Activated B cell treated with CpG ODN at 0.5 μM for 24 hours (primary cell): ENCODE results near the gene COLEC12. TPM values are rescaled to one million over a fixed set of nuclear protein-coding genes. Genes with fewer than 3 reads are reported as not detected.

Source experiments
- ATAC-seq: fragments of 200-7000 bp; cut with Tn5 transposase; one replicate; pipeline ENCODE4 v1.10.0; 2021; ENCODE audit warnings: low read depth, mild to moderate bottlenecking, moderate library complexity
- CTCF ChIA-PET: fragments of 350-600 bp; sonication (Branson Sonifier 250); formaldehyde crosslinking; loops from one replicate; lab custom pipeline; 2021; ENCODE audit warnings: antibody characterized with exemption; lab: Charles Lee
- POLR2A ChIA-PET: fragments of 350-600 bp; sonication (Branson Sonifier 250); formaldehyde crosslinking; loops from one replicate; lab custom pipeline; 2021; ENCODE audit warnings: antibody characterized with exemption; lab: Charles Lee
- DNase-seq: peaks from one replicate; pipeline ENCODE4 v3.0.0; 2022
- H3K27ac Mint-ChIP-seq: one replicate; pipeline ENCODE4 v1.8.0; 2020; ENCODE audit warnings: mixed read lengths
- H3K27me3 Mint-ChIP-seq: one replicate; pipeline ENCODE4 v1.8.0; 2021; ENCODE audit warnings: mixed read lengths
- H3K36me3 Mint-ChIP-seq: one replicate; pipeline ENCODE4 v1.8.0; 2021; ENCODE audit warnings: low read depth, mixed read lengths
- H3K4me1 Mint-ChIP-seq: one replicate; pipeline ENCODE4 v1.8.0; 2021; ENCODE audit warnings: mixed read lengths
- H3K4me3 Mint-ChIP-seq: one replicate; pipeline ENCODE4 v1.8.0; 2020; ENCODE audit warnings: mild to moderate bottlenecking, mixed read lengths
- H3K9me3 Mint-ChIP-seq: one replicate; pipeline ENCODE4 v1.8.0; 2020; ENCODE audit warnings: mixed read lengths
- CTCF ChIP-seq: fragments of 200-600 bp; IDR thresholded peaks from one replicate; pipeline ENCODE4 v1.8.0; 2022; ENCODE audit warnings: antibody characterized with exemption, mild to moderate bottlenecking
- intact Hi-C: fragments of 100-400 bp; cut with micrococcal nuclease; formaldehyde crosslinking; loops from one replicate; pipeline ENCODE4 v1.15.1; 2024
- total RNA-seq: library from RNA; stranded (reverse); gene quantifications from 2 replicates; pipeline ENCODE4 v1.2.3, GENCODE V29; 2022

The COLEC12 gene
- total RNA-seq, 1 donor from 2014 or later = not detected

DNA sequence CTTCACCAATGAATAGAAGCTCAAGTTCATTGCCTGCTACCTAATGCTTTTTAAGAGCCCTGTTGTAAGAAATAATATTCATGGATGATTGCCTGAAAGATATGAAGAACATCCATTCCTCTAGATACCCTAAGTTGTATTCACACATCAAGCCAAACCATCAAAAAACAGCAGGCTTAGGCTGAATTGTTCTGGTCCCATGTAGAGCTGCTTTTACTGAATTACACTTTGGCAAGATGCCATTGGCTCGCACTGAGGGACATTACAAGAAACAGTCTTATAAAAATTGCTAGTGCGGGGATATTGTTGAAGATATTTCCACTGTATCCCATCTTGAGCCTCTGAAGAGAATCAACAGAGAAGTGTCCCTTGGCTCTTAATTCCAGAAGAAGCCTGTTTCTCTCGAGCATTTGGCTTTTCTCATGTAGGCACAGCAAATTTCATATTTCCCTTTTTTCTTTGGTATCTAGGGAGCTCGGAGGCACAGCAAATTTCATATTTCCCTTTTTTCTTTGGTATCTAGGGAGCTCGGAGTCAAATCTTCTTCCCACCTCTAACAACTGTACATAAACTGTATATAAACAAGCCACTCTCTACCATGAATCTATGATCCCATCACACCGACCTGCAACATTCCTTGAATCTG lies 107.5 kb downstream of the COLEC12 start:
- Mint-ChIP-seq H3K4me3 (no peak overlapping the region), H3K36me3 (no peaks in the 10 kb centered on the region), H3K4me1 (no peaks in the 10 kb centered on the region), H3K27me3 (peaks cover 13% of the 10 kb centered on the region), H3K27ac (no peak overlapping the region), H3K9me3 (no peaks in the 10 kb centered on the region)
- no peak for ATAC-seq
- ChIA-PET CTCF (no interaction called here), POLR2A (no interaction called here)
- TF ChIP-seq CTCF = no peak
- intact Hi-C loops = no loop called here
- DNase-seq = no peak

- POLR2A ChIA-PET = no interaction called here
Measured at GRCh38 chr18:390741-391478, 109.6 kb downstream of the COLEC12 start.

GRCh38 chr18:389658-390357 lies 110.7 kb downstream of the COLEC12 start:
- Mint-ChIP-seq H3K4me1 (no peaks in the 10 kb centered on the region), H3K27me3 (peaks cover 15% of the 10 kb centered on the region), H3K4me3 (no peak overlapping the region), H3K36me3 (no peaks in the 10 kb centered on the region), H3K27ac (no peak overlapping the region), H3K9me3 (no peaks in the 10 kb centered on the region)
- TF ChIP-seq CTCF = no peak
- DNase-seq (no peak), ATAC-seq (no peak)
- intact Hi-C loops = no loop called here
- CTCF ChIA-PET = no interaction called here
- POLR2A ChIA-PET = no interaction called here

More at GRCh38 chr18:390741-391478, 109.6 kb downstream of the COLEC12 start:
- H3K36me3 Mint-ChIP-seq = no peaks in the 10 kb centered on the region
- no peak overlapping the region for H3K27ac Mint-ChIP-seq
- TF ChIP-seq CTCF = no peak
- CTCF ChIA-PET = no interaction called here
- no peak overlapping the region for H3K4me3 Mint-ChIP-seq
- H3K4me1 Mint-ChIP-seq = no peaks in the 10 kb centered on the region
- H3K9me3 Mint-ChIP-seq = no peaks in the 10 kb centered on the region
- DNase-seq = no peak
- intact Hi-C loops = no loop called here
- peaks cover 13% of the 10 kb centered on the region for H3K27me3 Mint-ChIP-seq
- ATAC-seq = no peak

- intact Hi-C loops = no loop called here
- H3K9me3 Mint-ChIP-seq = peaks cover 7% of the 10 kb centered on the region
- CTCF ChIA-PET = no interaction called here
- H3K36me3 Mint-ChIP-seq = no peaks in the 10 kb centered on the region
- H3K4me3 Mint-ChIP-seq = no peak overlapping the region
- ATAC-seq = no peak
- TF ChIP-seq CTCF = no peak
- POLR2A ChIA-PET = no interaction called here
- H3K27me3 Mint-ChIP-seq = peaks cover 18% of the 10 kb centered on the region
- H3K4me1 Mint-ChIP-seq = no peaks in the 10 kb centered on the region
- no peak for DNase-seq
- no peak overlapping the region for H3K27ac Mint-ChIP-seq
Measured at GRCh38 chr18:388200-388599, 112.3 kb downstream of the COLEC12 start.

DNA sequence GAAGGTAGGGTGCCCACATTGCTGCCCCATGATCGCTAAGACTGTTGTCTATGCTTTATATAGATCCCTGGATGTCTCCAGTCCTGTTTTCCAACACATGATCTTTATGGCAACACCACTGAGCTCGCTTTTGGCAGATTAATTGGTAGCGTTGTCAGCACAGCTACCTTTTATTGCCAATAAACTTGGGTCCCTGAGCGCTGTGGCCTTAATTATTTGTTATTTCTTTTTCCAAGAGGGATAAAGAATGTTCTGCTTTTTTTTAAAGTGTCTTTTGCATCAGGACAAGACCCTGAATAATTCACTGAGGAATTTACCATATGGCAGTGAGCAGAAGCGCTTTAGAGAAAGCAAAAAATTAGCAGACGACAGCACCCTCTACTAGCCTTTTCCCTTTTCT lies 113.5 kb downstream of the COLEC12 start:
- no peak for DNase-seq
- H3K27me3 Mint-ChIP-seq = peaks cover 16% of the 10 kb centered on the region
- H3K9me3 Mint-ChIP-seq = peaks cover 8% of the 10 kb centered on the region
- no peaks in the 10 kb centered on the region for H3K4me1 Mint-ChIP-seq
- ATAC-seq = no peak
- no peaks in the 10 kb centered on the region for H3K36me3 Mint-ChIP-seq
- intact Hi-C loops = no loop called here
- H3K27ac Mint-ChIP-seq = no peak overlapping the region
- CTCF ChIA-PET = no interaction called here
- POLR2A ChIA-PET = no interaction called here
- H3K4me3 Mint-ChIP-seq = no peak overlapping the region
- TF ChIP-seq CTCF = no peak
